ENCODE measurements around the gene SF3B1.
"Not testable (repeated sequence)": the region's sequence is repeated elsewhere in the genome, so short reads cannot be mapped to it uniquely, and the experiment has no call there.

SF3B1 gene

GRCh38 chr2:197434541-197435513, at the start of gene SF3B1:
TSS of gene SF3B1 (minus strand) at chr2:197435028. CDS start at chr2:197434999, 29 bp downstream.
- Mint-ChIP-seq H3K4me1 (ENCODE audit: low read depth) (peaks cover 54% of the 10 kb centered on the region), H3K27ac (peak within 1 kb of the TSS; percentile 100), H3K36me3 (ENCODE audit: low read depth) (peaks cover 26% of the 10 kb centered on the region), H3K4me3 (peak within 1 kb of the TSS; percentile 87), H3K9me3 (no peaks in the 10 kb centered on the region), H3K27me3 (no peaks in the 10 kb centered on the region)

- not testable (repeated sequence) for H3K9me3 Mint-ChIP-seq, H3K4me3 Mint-ChIP-seq, H3K27me3 Mint-ChIP-seq, H3K27ac Mint-ChIP-seq
- Mint-ChIP-seq H3K4me1 (ENCODE audit: low read depth) (peaks cover 19% of the 10 kb centered on the region), H3K36me3 (ENCODE audit: low read depth) (peaks cover 72% of the 10 kb centered on the region)
Measured at GRCh38 chr2:197484248-197484647, 49.4 kb upstream of the SF3B1 start.

GRCh38 chr2:197480165-197481036, 45.6 kb upstream of the SF3B1 start:
- H3K27me3 Mint-ChIP-seq = no peaks in the 10 kb centered on the region
- no peak overlapping the region for H3K4me3 Mint-ChIP-seq
- no peak overlapping the region for H3K27ac Mint-ChIP-seq
- peaks cover 59% of the 10 kb centered on the region for H3K36me3 Mint-ChIP-seq (ENCODE audit: low read depth)
- H3K9me3 Mint-ChIP-seq = no peaks in the 10 kb centered on the region
- peaks cover 4% of the 10 kb centered on the region for H3K4me1 Mint-ChIP-seq (ENCODE audit: low read depth)

- H3K36me3 Mint-ChIP-seq (ENCODE audit: low read depth) = peaks cover 56% of the 10 kb centered on the region
- no peaks in the 10 kb centered on the region for H3K27me3 Mint-ChIP-seq
- no peak overlapping the region for H3K4me3 Mint-ChIP-seq
- H3K9me3 Mint-ChIP-seq = no peaks in the 10 kb centered on the region
- H3K27ac Mint-ChIP-seq = no peak overlapping the region
- H3K4me1 Mint-ChIP-seq (ENCODE audit: low read depth) = no peaks in the 10 kb centered on the region
Measured at GRCh38 chr2:197477797-197478196, 43.0 kb upstream of the SF3B1 start.

GRCh38 chr2:197472166-197472565, 37.3 kb upstream of the SF3B1 start:
- Mint-ChIP-seq H3K27ac (peak overlapping the region; percentile 10), H3K4me3 (no peak overlapping the region), H3K9me3 (no peaks in the 10 kb centered on the region), H3K36me3 (ENCODE audit: low read depth) (peaks cover 49% of the 10 kb centered on the region), H3K27me3 (no peaks in the 10 kb centered on the region), H3K4me1 (ENCODE audit: low read depth) (no peaks in the 10 kb centered on the region)

GRCh38 chr2:197464175-197464574, 29.3 kb upstream of the SF3B1 start:
- Mint-ChIP-seq H3K27me3 (no peaks in the 10 kb centered on the region), H3K9me3 (no peaks in the 10 kb centered on the region), H3K27ac (no peak overlapping the region), H3K36me3 (ENCODE audit: low read depth) (peaks cover 49% of the 10 kb centered on the region), H3K4me3 (no peak overlapping the region), H3K4me1 (ENCODE audit: low read depth) (peaks cover 3% of the 10 kb centered on the region)

- Mint-ChIP-seq H3K4me1 (ENCODE audit: low read depth) (peaks cover 27% of the 10 kb centered on the region), H3K27ac (peak overlapping the region; percentile 18)
Measured at GRCh38 chr2:197461057-197461456, 26.2 kb upstream of the SF3B1 start.

GRCh38 chr2:197460649-197461048, 25.8 kb upstream of the SF3B1 start:
- H3K4me1 Mint-ChIP-seq (ENCODE audit: low read depth) = peaks cover 31% of the 10 kb centered on the region
- no peak overlapping the region for H3K27ac Mint-ChIP-seq
- H3K27me3 Mint-ChIP-seq = no peaks in the 10 kb centered on the region
- peaks cover 46% of the 10 kb centered on the region for H3K36me3 Mint-ChIP-seq (ENCODE audit: low read depth)
- H3K9me3 Mint-ChIP-seq = no peaks in the 10 kb centered on the region
- H3K4me3 Mint-ChIP-seq = no peak overlapping the region

More at GRCh38 chr2:197461057-197461456, 26.2 kb upstream of the SF3B1 start:
- Mint-ChIP-seq H3K36me3 (ENCODE audit: low read depth) (peaks cover 45% of the 10 kb centered on the region), H3K4me3 (no peak overlapping the region), H3K27me3 (no peaks in the 10 kb centered on the region), H3K9me3 (no peaks in the 10 kb centered on the region)

GRCh38 chr2:197455428-197455827, 20.6 kb upstream of the SF3B1 start:
- peaks cover 54% of the 10 kb centered on the region for H3K4me1 Mint-ChIP-seq (ENCODE audit: low read depth)
- H3K4me3 Mint-ChIP-seq = peak overlapping the region; percentile 18
- H3K27me3 Mint-ChIP-seq = no peaks in the 10 kb centered on the region
- no peaks in the 10 kb centered on the region for H3K9me3 Mint-ChIP-seq
- peak overlapping the region; percentile 6 for H3K27ac Mint-ChIP-seq
- H3K36me3 Mint-ChIP-seq (ENCODE audit: low read depth) = peaks cover 28% of the 10 kb centered on the region

GRCh38 chr2:197454923-197455322, 20.1 kb upstream of the SF3B1 start:
- H3K27ac Mint-ChIP-seq = peak overlapping the region; percentile 100
- peaks cover 54% of the 10 kb centered on the region for H3K4me1 Mint-ChIP-seq (ENCODE audit: low read depth)
- H3K4me3 Mint-ChIP-seq = peak overlapping the region; percentile 99
- no peaks in the 10 kb centered on the region for H3K9me3 Mint-ChIP-seq
- H3K27me3 Mint-ChIP-seq = no peaks in the 10 kb centered on the region
- peaks cover 23% of the 10 kb centered on the region for H3K36me3 Mint-ChIP-seq (ENCODE audit: low read depth)

- no peaks in the 10 kb centered on the region for H3K27me3 Mint-ChIP-seq
- H3K36me3 Mint-ChIP-seq (ENCODE audit: low read depth) = peaks cover 13% of the 10 kb centered on the region
- H3K9me3 Mint-ChIP-seq = no peaks in the 10 kb centered on the region
- peak overlapping the region; percentile 100 for H3K27ac Mint-ChIP-seq
- H3K4me1 Mint-ChIP-seq (ENCODE audit: low read depth) = peaks cover 48% of the 10 kb centered on the region
- H3K4me3 Mint-ChIP-seq = peak overlapping the region; percentile 99
Measured at GRCh38 chr2:197453914-197454398, 19.1 kb upstream of the SF3B1 start.

GRCh38 chr2:197453123-197453913, 18.5 kb upstream of the SF3B1 start, which contains the start of gene COQ10B:
TSS of gene COQ10B (plus strand) at chr2:197453552. CDS start at chr2:197453561, 9 bp downstream.
- peaks cover 44% of the 10 kb centered on the region for H3K4me1 Mint-ChIP-seq (ENCODE audit: low read depth)
- H3K27me3 Mint-ChIP-seq = no peaks in the 10 kb centered on the region
- H3K27ac Mint-ChIP-seq = peak within 1 kb of the TSS; percentile 100
- H3K36me3 Mint-ChIP-seq (ENCODE audit: low read depth) = peaks cover 11% of the 10 kb centered on the region
- H3K9me3 Mint-ChIP-seq = no peaks in the 10 kb centered on the region
- H3K4me3 Mint-ChIP-seq = peak within 1 kb of the TSS; percentile 99

- peaks cover 39% of the 10 kb centered on the region for H3K4me1 Mint-ChIP-seq (ENCODE audit: low read depth)
- peaks cover 8% of the 10 kb centered on the region for H3K36me3 Mint-ChIP-seq (ENCODE audit: low read depth)
- peak overlapping the region; percentile 100 for H3K27ac Mint-ChIP-seq
- no peaks in the 10 kb centered on the region for H3K9me3 Mint-ChIP-seq
- H3K27me3 Mint-ChIP-seq = no peaks in the 10 kb centered on the region
- peak overlapping the region; percentile 99 for H3K4me3 Mint-ChIP-seq
Measured at GRCh38 chr2:197452754-197453122, 17.9 kb upstream of the SF3B1 start.

- H3K4me1 Mint-ChIP-seq (ENCODE audit: low read depth) = peaks cover 25% of the 10 kb centered on the region
- H3K9me3 Mint-ChIP-seq; H3K4me3 Mint-ChIP-seq; H3K27ac Mint-ChIP-seq; H3K27me3 Mint-ChIP-seq; H3K36me3 Mint-ChIP-seq (ENCODE audit: low read depth): not testable (repeated sequence)
Measured at GRCh38 chr2:197450935-197451358, 16.1 kb upstream of the SF3B1 start.
